HFFc6 (cell line): ENCODE measurements around the gene HTN3. TPM values are rescaled to one million over a fixed set of nuclear protein-coding genes. Genes with fewer than 3 reads are reported as not detected.
"Not testable (repeated sequence)": the region's sequence is repeated elsewhere in the genome, so short reads cannot be mapped to it uniquely, and the experiment has no call there.

Experiments used
- DNase-seq: peaks from one replicate; pipeline ENCODE4 v3.0.0-alpha.2; 2018
- H3K27ac Mint-ChIP-seq: 2 replicates; pipeline ENCODE4 v1.8.0; 2020; ENCODE audit warnings: mild to moderate bottlenecking, mixed read lengths
- H3K27me3 Mint-ChIP-seq: 2 replicates; pipeline ENCODE4 v1.8.0; 2021; ENCODE audit warnings: mild to moderate bottlenecking, moderate library complexity, mixed read lengths; ENCODE audit not compliant: insufficient read depth
- H3K36me3 Mint-ChIP-seq: 2 replicates; pipeline ENCODE4 v1.8.0; 2021; ENCODE audit warnings: low read depth, mixed read lengths
- H3K4me1 Mint-ChIP-seq: 2 replicates; pipeline ENCODE4 v1.8.0; 2020; ENCODE audit warnings: low read depth, mixed read lengths
- H3K4me3 Mint-ChIP-seq: 2 replicates; pipeline ENCODE4 v1.8.0; 2020; ENCODE audit warnings: mild to moderate bottlenecking, moderate library complexity, mixed read lengths
- H3K9me3 Mint-ChIP-seq: 2 replicates; pipeline ENCODE4 v1.8.0; 2020; ENCODE audit warnings: mild to moderate bottlenecking, mixed read lengths
- total RNA-seq, 6 experiments: library from RNA; stranded (reverse); fragmentation: NEBNext Ultra II Directional; extraction: Animal tissue kit (Norgen Biotek cat#: 25700); gene quantifications; 2 replicates in 1 of 6; 3 replicates in 5 of 6; pipeline ENCODE4 v1.2.3, GENCODE V29; 2021
- TF ChIP-seq, protein P1 (sequence below): fragments of 200-600 bp; sonication (generic); IDR thresholded peaks from 2 replicates; pipeline ENCODE4 v1.5.0; 2021; ENCODE audit warnings: antibody characterized with exemption, mild to moderate bottlenecking

HTN3 gene
- total RNA-seq, 6 experiments from 2014 or later: not detected

DNA sequence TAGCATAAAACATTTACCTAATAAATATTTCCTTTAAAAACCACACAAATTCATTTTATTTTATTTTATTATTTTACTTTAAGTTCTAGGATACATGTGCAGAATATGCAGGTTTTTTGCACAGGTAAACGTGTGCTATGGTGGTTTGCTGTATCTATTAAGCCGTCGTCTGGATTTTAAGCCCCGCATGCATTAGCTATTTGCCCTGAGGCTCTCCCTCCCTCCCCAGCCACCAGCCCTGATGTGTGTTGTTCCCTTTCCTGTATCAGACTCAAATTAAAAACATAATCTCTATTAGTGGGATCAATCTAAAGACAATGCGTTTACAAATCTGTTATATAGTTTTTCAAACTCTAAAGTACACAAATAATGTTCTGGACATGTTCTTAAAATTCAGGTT, 1.2 kb upstream of the HTN3 start:
- no peaks in the 10 kb centered on the region for H3K27me3 Mint-ChIP-seq
- TF ChIP-seq, protein P1, sequence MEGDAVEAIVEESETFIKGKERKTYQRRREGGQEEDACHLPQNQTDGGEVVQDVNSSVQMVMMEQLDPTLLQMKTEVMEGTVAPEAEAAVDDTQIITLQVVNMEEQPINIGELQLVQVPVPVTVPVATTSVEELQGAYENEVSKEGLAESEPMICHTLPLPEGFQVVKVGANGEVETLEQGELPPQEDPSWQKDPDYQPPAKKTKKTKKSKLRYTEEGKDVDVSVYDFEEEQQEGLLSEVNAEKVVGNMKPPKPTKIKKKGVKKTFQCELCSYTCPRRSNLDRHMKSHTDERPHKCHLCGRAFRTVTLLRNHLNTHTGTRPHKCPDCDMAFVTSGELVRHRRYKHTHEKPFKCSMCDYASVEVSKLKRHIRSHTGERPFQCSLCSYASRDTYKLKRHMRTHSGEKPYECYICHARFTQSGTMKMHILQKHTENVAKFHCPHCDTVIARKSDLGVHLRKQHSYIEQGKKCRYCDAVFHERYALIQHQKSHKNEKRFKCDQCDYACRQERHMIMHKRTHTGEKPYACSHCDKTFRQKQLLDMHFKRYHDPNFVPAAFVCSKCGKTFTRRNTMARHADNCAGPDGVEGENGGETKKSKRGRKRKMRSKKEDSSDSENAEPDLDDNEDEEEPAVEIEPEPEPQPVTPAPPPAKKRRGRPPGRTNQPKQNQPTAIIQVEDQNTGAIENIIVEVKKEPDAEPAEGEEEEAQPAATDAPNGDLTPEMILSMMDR: no peak
- H3K27ac Mint-ChIP-seq: no peak overlapping the region
- H3K9me3 Mint-ChIP-seq: peaks cover 28% of the 10 kb centered on the region
- H3K36me3 Mint-ChIP-seq: no peaks in the 10 kb centered on the region
- H3K4me3 Mint-ChIP-seq: no peak overlapping the region
- no peak for DNase-seq
- no peaks in the 10 kb centered on the region for H3K4me1 Mint-ChIP-seq

DNA sequence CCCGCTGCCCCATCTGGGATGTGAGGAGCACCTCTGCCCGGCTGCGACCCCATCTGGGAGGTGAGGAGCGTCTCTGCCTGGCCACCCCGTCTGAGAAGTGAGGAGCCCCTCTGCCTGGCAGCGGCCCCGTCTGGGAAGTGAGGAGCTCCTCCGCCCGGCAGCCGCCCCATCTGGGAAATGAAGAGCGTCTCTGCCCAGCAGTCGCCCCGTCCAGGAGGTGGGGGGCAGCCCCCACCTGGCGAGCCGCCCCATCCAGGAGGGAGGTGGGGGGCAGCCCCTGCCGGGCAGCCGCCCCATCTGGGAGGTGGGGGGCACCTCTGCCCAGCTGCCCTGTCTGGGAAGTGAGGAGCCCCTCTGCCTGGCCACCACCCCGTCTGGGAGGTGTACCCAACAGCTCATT, 9.3 kb downstream of the HTN3 start:
- not testable (repeated sequence) for H3K4me1 Mint-ChIP-seq, H3K27me3 Mint-ChIP-seq, H3K36me3 Mint-ChIP-seq, H3K27ac Mint-ChIP-seq, DNase-seq, H3K4me3 Mint-ChIP-seq
- peaks cover 55% of the 10 kb centered on the region for H3K9me3 Mint-ChIP-seq

DNA sequence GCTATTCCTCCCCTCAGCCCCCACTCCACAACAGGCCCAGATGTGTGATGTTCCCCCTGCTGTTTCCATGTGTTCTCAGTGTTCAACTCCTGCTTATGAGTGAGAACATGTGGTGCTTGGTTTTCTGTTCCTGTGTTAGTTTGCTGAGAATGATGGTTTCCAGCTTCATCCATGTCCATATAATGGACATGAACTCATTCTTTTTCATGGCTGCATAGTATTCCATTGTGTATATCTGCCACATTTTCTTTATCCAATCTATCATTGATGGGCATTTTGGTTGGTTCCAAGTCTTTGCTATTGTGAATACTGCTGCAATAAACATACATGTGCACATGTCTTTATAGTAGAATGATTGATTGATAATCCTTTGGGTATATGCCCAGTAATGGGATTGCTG, 11.7 kb downstream of the HTN3 start:
- DNase-seq, H3K27ac Mint-ChIP-seq, H3K4me3 Mint-ChIP-seq, H3K4me1 Mint-ChIP-seq, H3K27me3 Mint-ChIP-seq, H3K36me3 Mint-ChIP-seq: not testable (repeated sequence)
- peaks cover 46% of the 10 kb centered on the region for H3K9me3 Mint-ChIP-seq

DNA sequence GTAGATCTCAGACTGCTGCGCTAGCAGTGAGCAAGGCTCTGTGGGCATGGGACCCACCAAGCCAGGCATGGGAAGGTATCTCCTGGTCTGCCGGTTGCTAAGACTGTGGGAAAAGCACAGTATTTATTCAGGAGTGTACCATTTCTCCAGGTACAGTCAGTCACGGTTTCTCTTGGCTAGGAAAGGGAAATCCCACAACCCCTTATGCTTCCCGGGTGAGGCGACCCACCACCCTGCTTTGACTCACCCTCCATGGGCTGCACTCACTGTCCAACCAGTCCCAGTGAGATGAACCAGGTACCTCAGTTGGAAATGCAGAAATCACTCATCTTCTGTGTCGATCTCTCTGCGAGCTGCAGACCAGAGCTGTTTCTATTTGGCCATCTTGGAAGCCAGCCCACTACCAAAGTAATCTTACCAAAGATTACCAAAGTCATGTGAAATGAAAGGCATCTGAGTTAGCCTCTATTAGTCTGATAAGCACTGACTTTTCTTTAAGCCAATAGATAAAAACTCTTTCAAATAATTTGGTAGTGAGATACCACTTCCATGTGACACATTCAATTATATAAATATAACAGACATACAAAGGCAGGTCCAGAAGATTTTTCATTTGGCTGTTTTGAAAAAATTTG, 13.5 kb downstream of the HTN3 start:
- Mint-ChIP-seq H3K4me3 (no peak overlapping the region), H3K9me3 (peaks cover 41% of the 10 kb centered on the region), H3K4me1 (no peaks in the 10 kb centered on the region), H3K27ac (no peak overlapping the region), H3K27me3 (no peaks in the 10 kb centered on the region; the same call in 1 of the 2 replicates), H3K36me3 (peaks cover 4% of the 10 kb centered on the region; the same call in 1 of the 2 replicates)
- TF ChIP-seq, protein P1: no peak
- DNase-seq: no peak

DNA sequence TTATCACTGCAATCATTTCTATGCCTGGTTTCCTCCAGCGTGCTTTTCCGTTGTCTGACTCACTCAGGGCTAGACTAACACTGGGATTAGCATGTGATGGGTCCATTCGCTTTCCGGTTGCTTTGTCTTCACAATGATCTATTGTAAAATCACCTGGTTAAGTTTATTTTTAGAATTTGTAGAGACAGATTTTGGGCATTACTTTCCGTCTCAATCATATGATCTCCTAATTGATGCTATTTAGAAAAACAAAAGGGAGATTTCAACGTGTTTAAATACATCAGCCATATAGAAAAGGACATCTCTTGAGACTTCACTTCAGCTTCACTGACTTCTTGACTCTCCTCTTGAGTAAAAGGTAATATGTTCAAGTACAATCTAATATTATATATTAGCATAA, 21.9 kb downstream of the HTN3 start, which contains the start of gene HTN1:
Gene HTN1 (plus strand): TSS at position 301 of the 400 bp plus-strand sequence. CDS start 2,639 bp downstream, outside the sequence.
- H3K4me1 Mint-ChIP-seq, H3K4me3 Mint-ChIP-seq, H3K36me3 Mint-ChIP-seq, H3K9me3 Mint-ChIP-seq, H3K27ac Mint-ChIP-seq, DNase-seq, H3K27me3 Mint-ChIP-seq: not testable (repeated sequence)

DNA sequence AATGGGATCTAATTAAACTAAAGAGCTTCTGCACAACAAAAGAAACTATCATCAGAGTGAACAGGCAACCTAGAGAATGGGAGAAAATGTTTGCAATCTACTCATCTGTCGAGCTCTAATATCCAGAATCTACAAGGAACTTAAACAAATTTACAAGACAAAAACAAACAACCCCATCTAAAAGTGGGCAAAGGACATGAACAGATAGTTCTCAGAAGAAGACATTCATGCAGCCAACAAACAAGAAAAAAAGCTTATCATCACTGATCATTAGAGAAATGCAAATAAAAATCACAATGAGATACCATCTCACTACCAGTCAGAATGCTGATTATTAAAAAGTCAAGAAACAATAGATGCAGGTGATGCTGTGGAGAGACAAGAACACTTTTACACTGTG, 28.3 kb downstream of the HTN3 start:
- DNase-seq, H3K36me3 Mint-ChIP-seq, H3K27me3 Mint-ChIP-seq, H3K4me3 Mint-ChIP-seq, H3K27ac Mint-ChIP-seq, H3K4me1 Mint-ChIP-seq: not testable (repeated sequence)
- H3K9me3 Mint-ChIP-seq: peaks cover 40% of the 10 kb centered on the region

DNA sequence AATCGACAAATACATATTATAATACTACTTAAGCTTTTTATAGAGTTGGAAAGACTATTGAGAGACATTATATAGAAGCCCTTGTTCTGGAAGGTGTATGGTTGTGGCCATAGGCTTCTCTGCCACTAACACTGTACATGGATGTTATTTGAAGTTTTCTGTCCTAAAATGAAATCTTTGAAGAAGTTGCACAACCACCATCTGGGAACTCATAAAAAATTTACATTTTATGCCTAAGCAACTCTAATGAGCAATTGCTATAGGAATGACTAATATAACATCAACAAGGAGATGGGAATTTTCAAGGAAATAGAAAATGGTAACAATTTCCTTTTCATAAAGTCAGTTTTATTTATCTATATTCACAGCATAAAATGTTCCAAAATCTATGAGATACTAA, 29.4 kb downstream of the HTN3 start:
- no peaks in the 10 kb centered on the region for H3K4me1 Mint-ChIP-seq
- H3K27me3 Mint-ChIP-seq: no peaks in the 10 kb centered on the region
- H3K4me3 Mint-ChIP-seq: no peak overlapping the region
- H3K27ac Mint-ChIP-seq: no peak overlapping the region
- H3K9me3 Mint-ChIP-seq: peaks cover 48% of the 10 kb centered on the region
- TF ChIP-seq, protein P1: no peak
- DNase-seq: no peak
- H3K36me3 Mint-ChIP-seq: no peaks in the 10 kb centered on the region

DNA sequence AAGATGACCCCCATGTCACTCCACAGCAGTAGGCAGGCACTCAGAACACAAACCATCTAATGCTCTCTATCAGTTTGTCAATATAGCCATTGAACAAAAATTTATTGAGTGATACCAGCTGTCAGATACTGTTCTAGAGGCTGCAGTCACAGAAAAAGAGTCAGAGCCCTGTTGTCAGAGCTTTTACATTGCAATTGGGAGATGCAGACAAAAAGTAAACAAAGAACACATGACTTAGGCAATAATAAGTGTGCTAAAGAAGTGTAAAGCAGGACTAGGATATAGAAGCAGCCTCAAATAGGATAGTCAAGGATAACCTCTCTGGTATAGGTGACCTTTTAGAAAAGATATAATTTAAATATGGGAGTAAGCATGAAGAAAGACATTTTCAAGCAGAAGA, 30.9 kb downstream of the HTN3 start:
- Mint-ChIP-seq H3K4me3 (no peak overlapping the region), H3K4me1 (no peaks in the 10 kb centered on the region), H3K9me3 (peaks cover 45% of the 10 kb centered on the region)

More for the DNA sequence above, 30.9 kb downstream of the HTN3 start:
- TF ChIP-seq, protein P1: no peak
- H3K36me3 Mint-ChIP-seq: no peaks in the 10 kb centered on the region
- H3K27ac Mint-ChIP-seq: no peak overlapping the region
- H3K27me3 Mint-ChIP-seq: no peaks in the 10 kb centered on the region
- DNase-seq: no peak
